HT1080 (cell line): Measurements from ENCODE around the gene HOXC10. TPM values are rescaled to one million over a fixed set of nuclear protein-coding genes. Genes with fewer than 3 reads are reported as not detected.

Source experiments
- DNase-seq: peaks from one replicate; pipeline ENCODE4 v3.0.0-alpha.2; 2015; ENCODE audit warnings: low read depth
- total RNA-seq: library from RNA; depleted of rRNA; stranded (reverse); fragments of >200 nt; shearing (Covaris generic); gene quantifications from 2 replicates; pipeline ENCODE4 v1.2.3, GENCODE V29; 2014

The HOXC10 gene
- total RNA-seq, 1 experiment from 2014 or later: 3.8 TPM

GRCh38 chr12:54015018-54015931 is 30.3 kb downstream of the HOXC10 start:
- DNase-seq: no peak

- no peak for DNase-seq
Measured at GRCh38 chr12:54016051-54016450, 31.1 kb downstream of the HOXC10 start.

GRCh38 chr12:54016478-54016964 is 31.6 kb downstream of the HOXC10 start:
- DNase-seq: peak; percentile 78

GRCh38 chr12:54017027-54017788 is 32.3 kb downstream of the HOXC10 start:
- DNase-seq: peak; percentile 24

GRCh38 chr12:54017878-54018467 is 33.0 kb downstream of the HOXC10 start:
- peak; percentile 95 for DNase-seq

- peak; percentile 58 for DNase-seq
Measured at GRCh38 chr12:54018468-54018984, 33.6 kb downstream of the HOXC10 start.

- DNase-seq: no peak
Measured at GRCh38 chr12:54019091-54019811, 34.3 kb downstream of the HOXC10 start.

GRCh38 chr12:54019924-54020590 is 35.1 kb downstream of the HOXC10 start:
- DNase-seq: peak; percentile 38

GRCh38 chr12:54020591-54021405 is 35.9 kb downstream of the HOXC10 start:
- DNase-seq: no peak

GRCh38 chr12:54021432-54022013 is 36.6 kb downstream of the HOXC10 start:
- no peak for DNase-seq

GRCh38 chr12:54022960-54023884 is 38.3 kb downstream of the HOXC10 start:
- no peak for DNase-seq

GRCh38 chr12:54024127-54024526 is 39.2 kb downstream of the HOXC10 start:
- no peak for DNase-seq

- no peak for DNase-seq
Measured at GRCh38 chr12:54024581-54025305, 39.8 kb downstream of the HOXC10 start.

GRCh38 chr12:54025499-54026405 is 40.8 kb downstream of the HOXC10 start:
- no peak for DNase-seq

GRCh38 chr12:54026640-54027441 is 41.9 kb downstream of the HOXC10 start:
- DNase-seq: no peak
